ENCODE results near the gene ELOVL6.

ELOVL6 gene

DNA sequence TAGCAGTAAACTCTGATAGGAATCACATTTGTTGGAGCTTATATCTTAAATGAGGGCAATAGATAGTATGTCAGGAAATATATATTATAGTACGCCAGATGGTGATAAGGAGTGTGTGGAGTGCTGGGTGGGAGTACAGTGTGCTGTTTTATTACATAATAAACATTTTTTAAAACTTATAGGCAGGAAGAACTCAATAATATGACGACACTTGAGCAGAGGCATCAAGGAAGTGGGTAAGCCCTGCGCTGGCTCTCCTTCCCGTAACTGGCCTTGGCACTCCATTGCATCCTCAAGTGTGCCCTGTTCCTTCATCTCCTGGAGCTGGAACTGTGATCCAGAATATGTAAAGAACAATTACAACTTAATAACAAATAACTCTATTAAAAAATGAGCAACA is 123.8 kb downstream of the ELOVL6 start:
- no peak for TF ChIP-seq ZNF274 (IDR thresholded peaks at IDR 0.05; ENCODE audit: low read depth, low read length)

GRCh38 chr4:110073053-110073845 is 125.2 kb downstream of the ELOVL6 start:
- no peak for TF ChIP-seq ZNF274 (IDR thresholded peaks at IDR 0.05; ENCODE audit: low read depth, low read length)
- no peak overlapping the region for H3K4me3 ChIP-seq (ENCODE audit: low read length)

More for the DNA sequence above, 123.8 kb downstream of the ELOVL6 start:
- no peak overlapping the region for H3K4me3 ChIP-seq (ENCODE audit: low read length)

DNA sequence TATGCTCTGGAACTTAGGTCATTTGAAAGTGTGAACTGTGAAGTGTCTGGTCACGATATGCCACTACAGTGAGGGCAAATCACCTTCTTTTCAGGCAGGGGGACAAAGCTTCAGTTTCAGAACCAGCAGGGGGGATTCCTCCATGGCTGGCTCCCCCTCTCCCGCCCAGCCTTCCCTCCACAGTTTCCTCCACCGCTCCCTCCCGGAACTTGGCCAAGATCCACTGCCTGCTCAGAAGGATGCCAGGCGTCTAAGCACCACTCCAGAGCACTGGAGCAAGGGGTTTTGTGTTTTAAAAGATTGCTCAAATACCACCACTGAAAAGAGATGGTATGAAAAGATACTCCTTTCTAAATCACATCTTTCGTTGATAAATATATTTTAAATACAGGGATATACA is 126.9 kb downstream of the ELOVL6 start:
- no peak for TF ChIP-seq ZNF274 (IDR thresholded peaks at IDR 0.05; ENCODE audit: low read depth, low read length)

GRCh38 chr4:110068248-110068647 is 130.2 kb downstream of the ELOVL6 start:
- H3K4me3 ChIP-seq (ENCODE audit: low read length), result no peak overlapping the region
- no peak for TF ChIP-seq ZNF274 (IDR thresholded peaks at IDR 0.05; ENCODE audit: low read depth, low read length)

More for the DNA sequence above, 126.9 kb downstream of the ELOVL6 start:
- no peak overlapping the region for H3K4me3 ChIP-seq (ENCODE audit: low read length)

GRCh38 chr4:110064934-110065333 is 133.5 kb downstream of the ELOVL6 start:
- no peak for TF ChIP-seq ZNF274 (IDR thresholded peaks at IDR 0.05; ENCODE audit: low read depth, low read length)
- no peak overlapping the region for H3K4me3 ChIP-seq (ENCODE audit: low read length)

- no peak for TF ChIP-seq ZNF274 (IDR thresholded peaks at IDR 0.05; ENCODE audit: low read depth, low read length)
- H3K4me3 ChIP-seq (ENCODE audit: low read length), result no peak overlapping the region
These were observed 134.1 kb downstream of the ELOVL6 start for GRCh38 chr4:110064295-110064694.

GRCh38 chr4:110062166-110062565 is 136.2 kb downstream of the ELOVL6 start:
- no peak overlapping the region for H3K4me3 ChIP-seq (ENCODE audit: low read length)
- no peak for TF ChIP-seq ZNF274 (IDR thresholded peaks at IDR 0.05; ENCODE audit: low read depth, low read length)

DNA sequence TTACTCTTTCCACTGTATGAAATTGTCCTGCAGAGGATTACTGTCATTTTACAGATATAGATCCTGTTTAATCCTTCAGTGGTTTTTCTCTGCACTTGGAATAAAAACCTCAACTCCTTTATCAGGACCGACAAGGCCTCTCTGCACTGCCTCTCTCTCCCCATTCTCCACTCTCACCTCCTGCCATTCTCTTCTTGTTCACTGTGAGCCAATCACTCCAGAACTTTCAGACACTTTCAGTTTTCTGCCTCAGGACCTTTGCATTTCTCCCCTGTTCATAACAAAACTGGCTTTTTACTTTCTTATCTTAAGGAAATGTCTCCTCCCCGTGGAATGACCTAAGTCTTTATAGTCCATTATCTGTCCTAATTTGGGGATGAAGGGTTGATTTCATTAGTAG is 137.3 kb downstream of the ELOVL6 start:
- TF ChIP-seq ZNF274 (IDR thresholded peaks at IDR 0.05; ENCODE audit: low read depth, low read length), result no peak
- H3K4me3 ChIP-seq (ENCODE audit: low read length), result no peak overlapping the region

DNA sequence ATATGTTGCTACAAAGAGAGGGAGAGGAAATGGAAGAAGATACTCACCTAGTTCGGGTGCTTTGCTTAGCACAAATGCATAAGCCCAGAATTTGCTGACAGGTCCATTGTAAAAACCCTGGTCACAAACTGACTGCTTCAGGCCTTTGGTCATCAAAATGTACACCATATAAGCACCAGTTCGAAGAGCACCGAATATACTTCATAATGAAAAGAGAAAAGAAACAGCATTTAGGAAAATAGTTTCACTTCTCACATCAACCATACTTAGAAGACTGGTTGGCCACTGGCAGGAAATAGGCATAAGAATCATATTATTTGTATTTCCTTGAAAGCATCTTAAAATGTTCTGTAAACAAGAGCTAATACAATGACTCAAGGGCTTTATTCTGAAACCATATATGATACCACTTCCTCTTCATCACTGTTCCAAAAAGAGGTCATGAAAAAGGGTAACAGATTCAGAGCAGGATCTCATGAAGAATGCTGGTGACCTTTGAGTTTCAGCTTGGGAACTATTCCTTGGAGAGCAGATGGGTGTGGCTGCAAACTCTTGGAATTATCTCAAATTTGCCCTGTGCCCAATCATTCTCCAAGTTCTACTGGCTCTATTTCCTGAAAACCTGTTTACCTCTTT is 138.7 kb downstream of the ELOVL6 start:
- TF ChIP-seq ZNF274 (IDR thresholded peaks at IDR 0.05; ENCODE audit: low read depth, low read length), result no peak
- H3K4me3 ChIP-seq (ENCODE audit: low read length), result peak overlapping the region; percentile 10; the same call in 1 of the 2 replicates

- H3K4me3 ChIP-seq (ENCODE audit: low read length), result no peak overlapping the region
- no peak for TF ChIP-seq ZNF274 (IDR thresholded peaks at IDR 0.05; ENCODE audit: low read depth, low read length)
These were observed 139.7 kb downstream of the ELOVL6 start for GRCh38 chr4:110058677-110059076.

- no peak for TF ChIP-seq ZNF274 (IDR thresholded peaks at IDR 0.05; ENCODE audit: low read depth, low read length)
- no peak overlapping the region for H3K4me3 ChIP-seq (ENCODE audit: low read length)
These were observed 143.2 kb downstream of the ELOVL6 start for GRCh38 chr4:110055158-110055768.

GRCh38 chr4:110049951-110050925 is 148.2 kb downstream of the ELOVL6 start:
- no peak for TF ChIP-seq ZNF274 (IDR thresholded peaks at IDR 0.05; ENCODE audit: low read depth, low read length)
- H3K4me3 ChIP-seq (ENCODE audit: low read length), result no peak overlapping the region

- H3K4me3 ChIP-seq (ENCODE audit: low read length), result no peak overlapping the region
- no peak for TF ChIP-seq ZNF274 (IDR thresholded peaks at IDR 0.05; ENCODE audit: low read depth, low read length)
These were observed 151.8 kb downstream of the ELOVL6 start for GRCh38 chr4:110046588-110047049.
